ENCODE results near the gene SRPX. TPM values are rescaled to one million over a fixed set of nuclear protein-coding genes. Genes with fewer than 3 reads are reported as not detected.
A peak's percentile ranks its signal among the peaks of the same experiment; 100 is the strongest.

SRPX gene
- total and polyA plus RNA-seq, 10 of the 15 experiments (the other 5 are each of a cell fraction or from before 2014, with no cell fraction given): 0.05 to 0.79 (median 0.23) TPM; not detected in 1

DNA sequence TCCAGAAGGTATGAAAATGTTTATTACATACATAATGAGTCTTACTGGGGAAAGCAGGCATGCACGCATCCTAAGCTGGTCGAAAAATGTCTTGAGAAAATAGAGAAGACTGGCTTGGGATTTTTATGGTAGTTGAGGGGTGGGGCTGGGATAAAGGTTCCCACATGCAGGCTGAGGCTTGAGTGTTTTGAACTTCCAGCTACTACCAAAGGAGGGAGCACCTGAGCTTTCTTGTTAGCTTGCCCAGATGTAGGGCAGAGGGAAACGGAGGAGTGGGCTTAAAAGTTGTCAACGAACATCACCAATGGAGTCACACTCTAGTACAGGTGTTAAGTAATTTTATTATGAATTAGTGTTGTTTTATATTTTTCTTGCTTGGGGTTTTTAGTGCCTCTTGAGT is 39.6 kb upstream of the SRPX start (continued):
- TF ChIP-seq CTCF (IDR thresholded peaks at IDR 0.05 in 2 of 3, conservative IDR thresholded peaks at IDR 0.05 in 1 of 3; ENCODE audit: control insufficient read depth in 2 of 3, extremely low read depth in 1 of 3, insufficient read depth in 1 of 3, low read depth in 3 of 3, low read length in 3 of 3) (peak; percentile 50 to 68 (median 51)), RAD21 (IDR thresholded peaks at IDR 0.05; ENCODE audit: insufficient read depth, low read depth, low read length) (peak; percentile 65), RB1 (IDR thresholded peaks at IDR 0.05; ENCODE audit: borderline replicate concordance) (no peak), CHD2 (IDR thresholded peaks at IDR 0.05; ENCODE audit: borderline replicate concordance, low read depth, low read length) (no peak), NR2C2 (IDR thresholded peaks at IDR 0.05; ENCODE audit: borderline replicate concordance, control insufficient read depth, insufficient read length, low read depth) (no peak)
- TF ChIP-seq, protein P1, sequence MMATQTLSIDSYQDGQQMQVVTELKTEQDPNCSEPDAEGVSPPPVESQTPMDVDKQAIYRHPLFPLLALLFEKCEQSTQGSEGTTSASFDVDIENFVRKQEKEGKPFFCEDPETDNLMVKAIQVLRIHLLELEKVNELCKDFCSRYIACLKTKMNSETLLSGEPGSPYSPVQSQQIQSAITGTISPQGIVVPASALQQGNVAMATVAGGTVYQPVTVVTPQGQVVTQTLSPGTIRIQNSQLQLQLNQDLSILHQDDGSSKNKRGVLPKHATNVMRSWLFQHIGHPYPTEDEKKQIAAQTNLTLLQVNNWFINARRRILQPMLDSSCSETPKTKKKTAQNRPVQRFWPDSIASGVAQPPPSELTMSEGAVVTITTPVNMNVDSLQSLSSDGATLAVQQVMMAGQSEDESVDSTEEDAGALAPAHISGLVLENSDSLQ (IDR thresholded peaks at IDR 0.05): no peak

DNA sequence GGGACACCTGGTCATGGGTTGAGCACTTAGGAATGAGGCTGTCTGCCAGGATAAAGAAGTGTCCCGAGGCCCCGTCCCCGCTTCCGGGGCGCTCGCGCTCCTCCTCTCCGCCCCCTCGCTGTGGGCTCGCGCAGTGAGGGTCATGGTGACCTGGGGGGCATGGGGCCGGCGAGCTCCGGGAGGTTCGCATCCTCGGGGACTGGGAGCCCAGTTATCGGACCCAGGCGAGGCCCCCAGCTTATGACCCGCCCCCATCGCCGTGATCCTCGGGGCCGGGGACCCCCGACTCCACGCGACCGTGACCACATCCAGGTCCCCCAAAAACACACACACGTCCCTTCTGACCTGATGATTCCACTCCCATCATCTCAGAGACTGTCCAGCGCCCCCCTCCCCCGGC is 35.3 kb upstream of the SRPX start:
- WGBS (ENCODE audit: insufficient coverage, insufficient replicate concordance, low lambda C conversion rate, missing lambda C conversion rate): 71% methylated on average over 21 of the region's 30 CpGs
- DNase-seq (ENCODE audit: low read depth, low spot score): no peak
- in situ Hi-C loops (cut with MboI): loop anchor here (5.0 kb wide), 1 partner anchor 71 kb away; the partner anchor contains the start of gene RPGR

More for the DNA sequence above, 35.3 kb upstream of the SRPX start:
- H3K4me2 ChIP-seq (ENCODE audit: control insufficient read depth, insufficient read depth): no peak overlapping the region
- ChIA-PET POLR2A (no interaction called here), SMC1A (ENCODE audit: uncharacterized antibody, unreplicated experiment) (no interaction called here), CTCF (no interaction called here), RAD21 (ENCODE audit: unreplicated experiment) (no interaction called here)
- intact Hi-C loops (cut with micrococcal nuclease; ENCODE audit: unreplicated experiment): no loop called here
- no peak overlapping the region for H3K27ac ChIP-seq (ENCODE audit: control insufficient read depth, insufficient read depth)
- H3K4me1 ChIP-seq (ENCODE audit: control insufficient read depth, insufficient read depth, low read length): no peaks in the 10 kb centered on the region
- H3K79me2 ChIP-seq (ENCODE audit: control insufficient read depth, insufficient read depth, low read length): no peaks in the 10 kb centered on the region
- ATAC-seq (no peak), FAIRE-seq (no peak)
- TF ChIP-seq JUNB (IDR thresholded peaks at IDR 0.05) (no peak), SIX5 (IDR thresholded peaks at IDR 0.05; ENCODE audit: low read depth, low read length, severe bottlenecking) (no peak), TARDBP (IDR thresholded peaks at IDR 0.05; ENCODE audit: borderline replicate concordance) (no peak), ZNF207 (IDR thresholded peaks at IDR 0.05; ENCODE audit: borderline replicate concordance) (no peak), IRF4 (IDR thresholded peaks at IDR 0.05; ENCODE audit: low read depth, low read length) (no peak), ATF3 (IDR thresholded peaks at IDR 0.05; ENCODE audit: borderline replicate concordance, extremely low read depth, low read depth, low read length) (no peak), TAF1 (IDR thresholded peaks at IDR 0.05; ENCODE audit: borderline replicate concordance, low read depth, low read length) (no peak)
- TF ChIP-seq, protein P1 (IDR thresholded peaks at IDR 0.05): no peak
- H3K36me3 ChIP-seq (ENCODE audit: control insufficient read depth in 2 of 2, insufficient read depth in 2 of 2, low read length in 1 of 2): no peaks in the 10 kb centered on the region
- H3K4me3 ChIP-seq: no peak overlapping the region
- no peaks in the 10 kb centered on the region for H4K20me1 ChIP-seq (ENCODE audit: control insufficient read depth, insufficient read depth)
- H3K9me3 ChIP-seq (replicated peaks; ENCODE audit: control insufficient read depth, insufficient read depth, low read length): no peaks in the 10 kb centered on the region
- BruUV-seq (replicated peaks): no TSS peak
- no peak overlapping the region for H3K9ac ChIP-seq (ENCODE audit: control insufficient read depth, insufficient read depth, low read length)
- no peaks in the 10 kb centered on the region for H3K27me3 ChIP-seq (replicated peaks in 1 of 2; ENCODE audit: control insufficient read depth in 2 of 2, insufficient read depth in 2 of 2, low read length in 1 of 2)
- no peak overlapping the region for H2AFZ ChIP-seq (ENCODE audit: control insufficient read depth, low read depth, low read length)

All from GM12878 (cell line).